ENCODE measurements around the gene GNAI3.

DNA sequence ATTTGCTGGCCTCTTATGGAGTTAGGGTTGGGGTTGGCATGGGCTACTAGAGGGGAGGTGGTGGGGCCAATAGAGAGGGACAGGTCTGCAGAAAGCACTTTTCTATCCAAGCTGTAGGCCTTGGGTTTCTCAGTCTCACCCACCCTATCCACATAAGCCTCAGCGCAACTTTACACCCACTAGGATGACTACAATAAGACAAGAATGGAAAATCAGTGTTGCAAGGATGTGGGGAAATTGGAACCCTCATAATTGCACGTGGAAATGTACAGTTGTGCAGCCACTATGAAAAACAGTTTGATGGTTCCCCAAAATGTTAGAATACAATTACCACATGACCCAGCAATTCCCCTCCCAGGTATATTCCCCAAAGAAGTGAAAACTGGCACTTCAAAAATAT lies 93.4 kb downstream of the GNAI3 start:
- TF ChIP-seq, protein P1, sequence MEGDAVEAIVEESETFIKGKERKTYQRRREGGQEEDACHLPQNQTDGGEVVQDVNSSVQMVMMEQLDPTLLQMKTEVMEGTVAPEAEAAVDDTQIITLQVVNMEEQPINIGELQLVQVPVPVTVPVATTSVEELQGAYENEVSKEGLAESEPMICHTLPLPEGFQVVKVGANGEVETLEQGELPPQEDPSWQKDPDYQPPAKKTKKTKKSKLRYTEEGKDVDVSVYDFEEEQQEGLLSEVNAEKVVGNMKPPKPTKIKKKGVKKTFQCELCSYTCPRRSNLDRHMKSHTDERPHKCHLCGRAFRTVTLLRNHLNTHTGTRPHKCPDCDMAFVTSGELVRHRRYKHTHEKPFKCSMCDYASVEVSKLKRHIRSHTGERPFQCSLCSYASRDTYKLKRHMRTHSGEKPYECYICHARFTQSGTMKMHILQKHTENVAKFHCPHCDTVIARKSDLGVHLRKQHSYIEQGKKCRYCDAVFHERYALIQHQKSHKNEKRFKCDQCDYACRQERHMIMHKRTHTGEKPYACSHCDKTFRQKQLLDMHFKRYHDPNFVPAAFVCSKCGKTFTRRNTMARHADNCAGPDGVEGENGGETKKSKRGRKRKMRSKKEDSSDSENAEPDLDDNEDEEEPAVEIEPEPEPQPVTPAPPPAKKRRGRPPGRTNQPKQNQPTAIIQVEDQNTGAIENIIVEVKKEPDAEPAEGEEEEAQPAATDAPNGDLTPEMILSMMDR (IDR thresholded peaks at IDR 0.05; ENCODE audit: borderline replicate concordance, extremely low read depth, low read length, poor library complexity, severe bottlenecking) = no peak
- no peak for TF ChIP-seq EZH2 (IDR thresholded peaks at IDR 0.05; ENCODE audit: borderline replicate concordance, low read depth, low read length, severe bottlenecking)

Data from DND-41 (cell line).